IPS DF 4.7 (cell line): ENCODE measurements around the gene RAB37.

ENCODE experiments used
- DNase-seq: peaks from one replicate; pipeline ENCODE4 v3.0.0-alpha.2; 2013; ENCODE audit warnings: low spot score; ENCODE audit errors: extremely low read depth

The RAB37 gene

GRCh38 chr17:74744714-74745547 is 7.9 kb downstream of the RAB37 start:
- no peak for DNase-seq

GRCh38 chr17:74745548-74746177 is 8.6 kb downstream of the RAB37 start:
- DNase-seq, result no peak

- DNase-seq, result no peak
Measured at GRCh38 chr17:74746376-74746775, 9.3 kb downstream of the RAB37 start.

- no peak for DNase-seq
Measured at GRCh38 chr17:74746922-74747321, 9.9 kb downstream of the RAB37 start.

GRCh38 chr17:74748279-74748528 is 11.1 kb downstream of the RAB37 start:
- no peak for DNase-seq

GRCh38 chr17:74748529-74749278 is 11.6 kb downstream of the RAB37 start, which contains the start of gene NHERF1:
TSS of gene NHERF1 (plus strand) at chr17:74748628. CDS start at chr17:74748847, 219 bp downstream.
- DNase-seq, result no peak

- no peak for DNase-seq
Measured at GRCh38 chr17:74749279-74750038, 12.4 kb downstream of the RAB37 start.

- no peak for DNase-seq
Measured at GRCh38 chr17:74750039-74750326, 12.9 kb downstream of the RAB37 start.

- no peak for DNase-seq
Measured at GRCh38 chr17:74750327-74751069, 13.4 kb downstream of the RAB37 start.

GRCh38 chr17:74752415-74752814 is 15.4 kb downstream of the RAB37 start:
- no peak for DNase-seq

GRCh38 chr17:74752822-74753401 is 15.9 kb downstream of the RAB37 start:
- no peak for DNase-seq

- DNase-seq, result no peak
Measured at GRCh38 chr17:74754832-74755231, 17.8 kb downstream of the RAB37 start.

GRCh38 chr17:74755533-74755932 is 18.5 kb downstream of the RAB37 start:
- DNase-seq, result no peak

GRCh38 chr17:74756891-74757290 is 19.8 kb downstream of the RAB37 start:
- DNase-seq, result no peak

- no peak for DNase-seq
Measured at GRCh38 chr17:74757502-74757901, 20.4 kb downstream of the RAB37 start.

- no peak for DNase-seq
Measured at GRCh38 chr17:74757931-74758847, 21.1 kb downstream of the RAB37 start.

GRCh38 chr17:74758848-74759168 is 21.8 kb downstream of the RAB37 start:
- no peak for DNase-seq

- no peak for DNase-seq
Measured at GRCh38 chr17:74759243-74759801, 22.3 kb downstream of the RAB37 start.

GRCh38 chr17:74759941-74760340 is 22.9 kb downstream of the RAB37 start:
- no peak for DNase-seq
